Hair follicular keratinocyte (primary cell): Measurements from ENCODE around the gene PLCG2. TPM values are rescaled to one million over a fixed set of nuclear protein-coding genes. Genes with fewer than 3 reads are reported as not detected.

Experiments
- total RNA-seq: library from RNA; depleted of rRNA; stranded (reverse); fragments of >200 nt; gene quantifications from 2 replicates; pipeline ENCODE4 v1.2.3, GENCODE V29; 2015

Gene PLCG2
- total RNA-seq: 0.91 and 0.94 TPM in 2 replicates

GRCh38 chr16:81778861-81779535 lies at the start of gene PLCG2:
Gene PLCG2 (plus strand): TSS chr16:81779291. CDS start chr16:81785990, 6,699 bp downstream.

GRCh38 chr16:82011199-82011641 lies 232.1 kb downstream of the PLCG2 start, which contains the start of gene SDR42E1:
Gene SDR42E1 (minus strand): TSS chr16:82011470. CDS start chr16:82000858, 10,612 bp downstream.

Other genes with a start within 250 kb of the PLCG2 start
- 10.1 and 15.1 TPM in 2 replicates for gene SDR42E1, start 232.2 kb downstream of the PLCG2 start, total RNA-seq